Activated CD4-positive, alpha-beta T cell treated with anti-CD3 and anti-CD28 coated beads, Interleukin-2, amount 10 ng/mL, durations not matched to agents 7 days and 5 days (primary cell): ENCODE data around the gene UROS. TPM values are rescaled to one million over a fixed set of nuclear protein-coding genes. Genes with fewer than 3 reads are reported as not detected.

Source experiments
- CTCF ChIA-PET: fragments of 350-600 bp; sonication (Branson Sonifier 250); formaldehyde crosslinking; loops from one replicate; lab custom pipeline; 2021; ENCODE audit warnings: antibody characterized with exemption; lab: Charles Lee
- POLR2A ChIA-PET: fragments of 350-600 bp; sonication (Branson Sonifier 250); formaldehyde crosslinking; loops from one replicate; lab custom pipeline; 2021; ENCODE audit warnings: antibody characterized with exemption; lab: Charles Lee
- DNase-seq: peaks from one replicate; pipeline ENCODE4 v3.0.0-alpha.2; 2020
- H3K27ac Mint-ChIP-seq: one replicate; pipeline ENCODE4 v1.8.0; 2021; ENCODE audit warnings: mild to moderate bottlenecking, moderate library complexity, mixed read lengths
- H3K27me3 Mint-ChIP-seq: one replicate; pipeline ENCODE4 v1.8.0; 2021; ENCODE audit warnings: mixed read lengths
- H3K36me3 Mint-ChIP-seq: one replicate; pipeline ENCODE4 v1.8.0; 2021; ENCODE audit warnings: low read depth, mixed read lengths
- H3K4me1 Mint-ChIP-seq: one replicate; pipeline ENCODE4 v1.8.0; 2021; ENCODE audit warnings: mixed read lengths
- H3K4me3 Mint-ChIP-seq: one replicate; pipeline ENCODE4 v1.8.0; 2021; ENCODE audit warnings: mild to moderate bottlenecking, moderate library complexity, mixed read lengths
- H3K9me3 Mint-ChIP-seq: one replicate; pipeline ENCODE4 v1.8.0; 2021; ENCODE audit warnings: mixed read lengths
- total RNA-seq, 2 experiments: library from RNA; stranded (reverse); gene quantifications; one replicate each; pipeline ENCODE4 v1.2.3, GENCODE V29; 2021

Gene UROS
- total RNA-seq, 2 experiments from 2014 or later: 40.4 to 43.3 TPM

- Mint-ChIP-seq H3K27ac (no peak overlapping the region), H3K9me3 (no peaks in the 10 kb centered on the region), H3K4me3 (no peak overlapping the region), H3K4me1 (peaks cover 35% of the 10 kb centered on the region), H3K36me3 (peaks cover 18% of the 10 kb centered on the region), H3K27me3 (no peaks in the 10 kb centered on the region)
- ChIA-PET POLR2A (no interaction called here), CTCF (no interaction called here)
- peak; percentile 6 for DNase-seq
Observed at GRCh38 chr10:125823663-125824251, 699 bp upstream of the UROS start.

- no peaks in the 10 kb centered on the region for H3K27me3 Mint-ChIP-seq
- H3K9me3 Mint-ChIP-seq: no peaks in the 10 kb centered on the region
- ChIA-PET CTCF (no interaction called here), POLR2A (no interaction called here)
- H3K36me3 Mint-ChIP-seq: peaks cover 2% of the 10 kb centered on the region
- no peak overlapping the region for H3K27ac Mint-ChIP-seq
- no peak overlapping the region for H3K4me3 Mint-ChIP-seq
- no peak for DNase-seq
- peaks cover 19% of the 10 kb centered on the region for H3K4me1 Mint-ChIP-seq
Observed at GRCh38 chr10:125820701-125821100, 2.4 kb downstream of the UROS start.

DNA sequence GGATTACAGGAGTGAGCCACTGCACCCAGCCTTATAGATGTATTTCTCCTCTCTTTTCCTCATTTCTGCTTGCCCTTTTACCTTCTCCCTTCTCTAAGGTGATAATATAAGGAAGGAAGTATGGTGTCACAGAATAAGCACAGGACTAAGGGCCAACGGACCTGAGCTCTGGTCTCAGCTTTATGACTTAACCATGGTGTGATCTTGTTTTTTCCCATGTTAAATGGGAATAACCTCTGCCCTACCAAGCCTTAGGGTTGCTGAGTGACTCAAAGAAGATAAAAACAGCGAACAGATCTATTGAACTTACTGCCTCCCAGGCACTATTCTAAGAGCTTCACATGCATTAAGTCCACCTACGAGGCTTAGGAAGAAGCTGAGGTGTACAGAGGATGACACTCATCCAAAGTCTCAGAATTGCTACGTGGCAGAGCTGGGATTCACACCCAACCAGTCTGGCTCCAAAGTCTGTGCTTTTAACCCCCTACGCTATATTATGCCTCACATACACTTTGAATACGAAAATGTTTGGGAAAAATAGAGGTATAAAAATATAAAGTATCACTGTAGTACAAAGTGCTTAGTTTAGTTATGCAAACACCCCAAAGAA, 5.6 kb downstream of the UROS start:
- Mint-ChIP-seq H3K27ac (no peak overlapping the region), H3K27me3 (no peaks in the 10 kb centered on the region), H3K4me1 (peaks cover 14% of the 10 kb centered on the region), H3K4me3 (no peak overlapping the region), H3K36me3 (peaks cover 9% of the 10 kb centered on the region), H3K9me3 (no peaks in the 10 kb centered on the region)
- ChIA-PET CTCF (interaction anchor here (0.7 kb wide), 1 partner anchor 18 kb away, joined by 4 read pairs; no protein-coding TSS in a partner anchor), POLR2A (no interaction called here)
- DNase-seq: no peak

GRCh38 chr10:125816548-125816947, 6.5 kb downstream of the UROS start:
- Mint-ChIP-seq H3K27ac (no peak overlapping the region), H3K27me3 (no peaks in the 10 kb centered on the region), H3K9me3 (no peaks in the 10 kb centered on the region), H3K4me3 (no peak overlapping the region), H3K4me1 (peaks cover 8% of the 10 kb centered on the region), H3K36me3 (peaks cover 9% of the 10 kb centered on the region)
- ChIA-PET POLR2A (no interaction called here), CTCF (interaction anchor here (0.6 kb wide), 1 partner anchor 70 kb away, joined by 3 read pairs; no protein-coding TSS in a partner anchor)
- DNase-seq: no peak

- no peak overlapping the region for H3K4me3 Mint-ChIP-seq
- no peaks in the 10 kb centered on the region for H3K9me3 Mint-ChIP-seq
- no peaks in the 10 kb centered on the region for H3K27me3 Mint-ChIP-seq
- ChIA-PET CTCF (no interaction called here), POLR2A (no interaction called here)
- H3K27ac Mint-ChIP-seq: no peak overlapping the region
- peaks cover 13% of the 10 kb centered on the region for H3K36me3 Mint-ChIP-seq
- no peak for DNase-seq
- peaks cover 2% of the 10 kb centered on the region for H3K4me1 Mint-ChIP-seq
Observed at GRCh38 chr10:125815764-125816163, 7.3 kb downstream of the UROS start.

- CTCF ChIA-PET: no interaction called here
Observed at GRCh38 chr10:125812128-125812750, 10.8 kb downstream of the UROS start.

DNA sequence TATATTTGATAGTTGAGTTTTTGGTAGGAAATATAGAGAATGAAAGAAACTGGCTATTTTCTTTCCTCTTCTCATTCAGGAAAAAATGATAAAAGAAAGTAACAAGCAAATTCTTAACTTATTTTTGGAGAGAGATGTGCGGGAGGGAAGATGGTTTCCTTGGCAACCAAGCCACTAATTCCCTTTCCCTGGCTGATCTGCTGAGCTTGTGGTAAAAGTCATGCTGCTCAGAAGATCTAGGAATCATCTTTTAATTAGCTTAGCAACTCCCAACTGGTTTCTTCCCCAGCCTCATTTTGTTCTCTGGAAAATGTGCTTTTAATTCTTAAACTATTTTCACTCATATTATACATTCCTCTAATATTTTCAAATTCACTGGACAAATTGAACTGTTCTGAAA, 11.8 kb downstream of the UROS start:
- Mint-ChIP-seq H3K27me3 (no peaks in the 10 kb centered on the region), H3K4me3 (no peak overlapping the region), H3K9me3 (no peaks in the 10 kb centered on the region), H3K36me3 (peaks cover 28% of the 10 kb centered on the region), H3K27ac (no peak overlapping the region), H3K4me1 (peaks cover 6% of the 10 kb centered on the region)
- CTCF ChIA-PET: no interaction called here
- POLR2A ChIA-PET: no interaction called here
- DNase-seq: no peak

More at GRCh38 chr10:125812128-125812750, 10.8 kb downstream of the UROS start:
- Mint-ChIP-seq H3K27me3 (no peaks in the 10 kb centered on the region), H3K4me3 (no peak overlapping the region), H3K36me3 (peaks cover 25% of the 10 kb centered on the region), H3K27ac (no peak overlapping the region), H3K9me3 (no peaks in the 10 kb centered on the region), H3K4me1 (peaks cover 6% of the 10 kb centered on the region)
- POLR2A ChIA-PET: no interaction called here
- no peak for DNase-seq

DNA sequence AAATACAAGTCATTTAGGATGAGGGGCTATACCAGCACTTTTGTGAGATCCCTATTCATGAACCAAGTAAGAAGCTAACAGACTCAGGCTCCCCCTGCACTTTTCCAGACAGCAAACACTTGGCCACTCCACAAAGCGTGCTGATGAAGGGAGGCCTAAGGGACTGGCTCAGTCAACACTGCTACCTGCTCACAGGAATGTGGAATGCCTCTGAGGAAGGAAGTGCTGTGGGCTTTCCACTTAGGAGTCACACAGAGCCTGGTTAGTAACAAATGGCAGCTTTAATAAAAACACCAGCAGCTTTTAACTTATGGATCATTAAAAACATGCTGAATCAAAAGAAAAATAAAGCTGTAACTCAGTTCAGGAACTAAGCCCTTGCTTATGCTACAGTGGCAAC, 15.0 kb downstream of the UROS start:
- no peak overlapping the region for H3K27ac Mint-ChIP-seq
- peaks cover 6% of the 10 kb centered on the region for H3K4me1 Mint-ChIP-seq
- no peak overlapping the region for H3K4me3 Mint-ChIP-seq
- POLR2A ChIA-PET: no interaction called here
- no peak for DNase-seq
- peaks cover 25% of the 10 kb centered on the region for H3K36me3 Mint-ChIP-seq
- CTCF ChIA-PET: no interaction called here
- no peaks in the 10 kb centered on the region for H3K9me3 Mint-ChIP-seq
- H3K27me3 Mint-ChIP-seq: no peaks in the 10 kb centered on the region

- Mint-ChIP-seq H3K9me3 (no peaks in the 10 kb centered on the region), H3K27ac (no peak overlapping the region), H3K27me3 (no peaks in the 10 kb centered on the region), H3K4me1 (peaks cover 3% of the 10 kb centered on the region), H3K36me3 (peaks cover 9% of the 10 kb centered on the region), H3K4me3 (no peak overlapping the region)
- ChIA-PET POLR2A (no interaction called here), CTCF (interaction anchor here (0.6 kb wide), 1 partner anchor 851 kb away, joined by 3 read pairs; no protein-coding TSS in a partner anchor)
- no peak for DNase-seq
Observed at GRCh38 chr10:125802739-125803138, 20.3 kb downstream of the UROS start.

DNA sequence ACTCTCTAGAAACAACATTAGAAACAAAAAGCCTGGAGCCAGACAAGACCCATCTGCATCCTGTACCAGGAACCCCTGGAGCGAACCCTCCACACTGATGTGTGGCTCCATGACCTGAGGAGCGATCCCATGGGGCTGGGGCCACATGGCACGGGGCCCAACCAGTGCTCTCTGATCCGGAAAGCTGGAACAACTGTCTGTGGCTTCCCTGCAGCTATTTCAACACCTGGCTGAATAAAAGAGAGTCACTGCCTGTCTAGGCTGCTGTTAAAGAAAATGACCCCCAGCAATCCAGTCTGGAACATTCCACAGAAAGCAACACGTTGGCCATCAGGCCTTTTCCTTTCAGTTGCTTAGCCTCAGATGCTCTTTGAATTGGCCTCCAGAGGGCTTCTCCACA, 20.9 kb downstream of the UROS start:
- Mint-ChIP-seq H3K27me3 (no peaks in the 10 kb centered on the region), H3K9me3 (no peaks in the 10 kb centered on the region), H3K36me3 (peaks cover 9% of the 10 kb centered on the region), H3K27ac (no peak overlapping the region), H3K4me1 (no peaks in the 10 kb centered on the region), H3K4me3 (no peak overlapping the region)
- POLR2A ChIA-PET: no interaction called here
- no peak for DNase-seq
- CTCF ChIA-PET: interaction anchor here (1.1 kb wide), 1 partner anchor 61 kb away, joined by 3 read pairs; no protein-coding TSS in a partner anchor

DNA sequence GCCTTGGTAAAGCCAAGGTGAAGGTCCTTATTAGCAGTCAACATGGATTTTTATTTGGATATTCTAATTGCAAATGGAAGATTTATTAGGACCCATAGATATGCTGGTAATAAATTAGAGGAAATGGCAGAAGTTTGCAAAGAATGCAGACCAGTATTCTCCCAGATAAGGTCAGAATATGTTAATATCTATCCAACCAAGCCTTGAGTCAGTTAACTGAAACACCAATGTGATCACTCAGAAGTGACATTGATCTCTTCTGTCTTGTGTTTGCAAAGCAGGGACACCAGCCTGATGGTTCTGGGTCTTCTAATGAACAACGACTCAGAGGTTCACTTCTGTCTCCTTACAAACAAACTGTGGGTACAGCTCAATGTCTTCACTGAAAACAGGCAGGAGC, 21.5 kb downstream of the UROS start:
- Mint-ChIP-seq H3K27ac (no peak overlapping the region), H3K4me3 (no peak overlapping the region), H3K27me3 (no peaks in the 10 kb centered on the region), H3K4me1 (no peaks in the 10 kb centered on the region), H3K36me3 (peaks cover 9% of the 10 kb centered on the region), H3K9me3 (no peaks in the 10 kb centered on the region)
- DNase-seq: no peak
- POLR2A ChIA-PET: no interaction called here
- CTCF ChIA-PET: interaction anchor here (1.1 kb wide), 1 partner anchor 62 kb away, joined by 3 read pairs; no protein-coding TSS in a partner anchor

- no peak for DNase-seq
- H3K4me3 Mint-ChIP-seq: no peak overlapping the region
- ChIA-PET CTCF (no interaction called here), POLR2A (no interaction called here)
- H3K27me3 Mint-ChIP-seq: no peaks in the 10 kb centered on the region
- H3K36me3 Mint-ChIP-seq: no peaks in the 10 kb centered on the region
- no peaks in the 10 kb centered on the region for H3K9me3 Mint-ChIP-seq
- H3K4me1 Mint-ChIP-seq: no peaks in the 10 kb centered on the region
- H3K27ac Mint-ChIP-seq: no peak overlapping the region
Observed at GRCh38 chr10:125799451-125800182, 23.4 kb downstream of the UROS start.
